ENCODE data around the gene BOD1L1.

Gene BOD1L1

DNA sequence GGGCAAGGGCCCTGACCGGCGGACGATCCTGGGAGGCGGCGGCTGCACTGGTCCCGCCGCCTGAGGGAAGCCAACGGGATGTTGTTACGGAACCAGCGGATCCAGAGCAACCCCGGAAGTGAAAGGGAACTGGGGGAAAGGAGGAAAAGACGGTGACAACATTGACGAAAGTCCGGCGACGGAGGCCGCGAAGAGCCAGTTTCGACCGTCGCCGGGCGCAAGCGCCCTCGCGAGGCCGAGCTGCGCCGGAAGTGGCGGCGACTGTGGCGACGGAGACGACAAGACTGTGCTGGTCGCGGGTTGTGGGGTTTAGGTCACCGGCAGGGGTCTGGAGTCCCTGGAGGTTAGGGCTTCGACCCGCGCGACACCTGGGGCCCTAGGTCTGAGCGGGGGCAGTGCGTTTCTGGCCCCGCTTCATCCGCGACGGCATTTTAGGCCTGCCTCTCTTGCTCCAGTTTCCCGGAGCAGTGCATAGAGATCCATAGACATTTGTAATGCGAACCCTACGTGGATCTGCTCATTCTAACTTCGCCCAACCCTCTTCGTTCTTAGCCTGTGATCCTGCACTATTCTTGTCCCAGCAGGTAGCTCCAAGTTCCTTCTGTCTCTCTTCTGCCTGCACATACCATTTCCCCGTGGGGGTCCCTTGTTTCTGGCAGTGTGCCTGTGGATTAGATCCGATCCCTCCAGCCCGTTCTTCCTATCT is at the start of gene BOD1L1:
Gene BOD1L1 (minus strand): TSS at position 120 of the 706 bp plus-strand sequence. CDS start 138 bp downstream, outside the sequence.
- peak; percentile 95 for DNase-seq

DNA sequence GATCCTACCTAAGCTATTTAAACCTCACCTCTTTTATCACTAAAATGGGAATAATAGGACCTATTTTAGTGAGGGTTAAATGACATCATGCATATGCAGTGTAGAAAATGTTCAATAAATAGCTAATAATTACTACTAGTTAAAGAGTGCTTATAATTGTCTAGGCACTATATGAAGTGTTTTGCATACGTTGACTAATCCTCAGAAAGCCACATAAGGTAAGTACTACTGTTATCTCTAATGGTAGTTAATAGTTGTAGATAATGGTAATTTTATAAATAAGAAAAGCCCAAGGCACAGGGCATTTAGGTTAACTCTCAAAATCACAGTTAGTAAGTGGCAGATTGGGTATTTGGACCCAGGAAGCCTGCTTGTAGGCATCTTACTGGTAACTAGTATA is 47.4 kb upstream of the BOD1L1 start:
- DNase-seq, result no peak

DNA sequence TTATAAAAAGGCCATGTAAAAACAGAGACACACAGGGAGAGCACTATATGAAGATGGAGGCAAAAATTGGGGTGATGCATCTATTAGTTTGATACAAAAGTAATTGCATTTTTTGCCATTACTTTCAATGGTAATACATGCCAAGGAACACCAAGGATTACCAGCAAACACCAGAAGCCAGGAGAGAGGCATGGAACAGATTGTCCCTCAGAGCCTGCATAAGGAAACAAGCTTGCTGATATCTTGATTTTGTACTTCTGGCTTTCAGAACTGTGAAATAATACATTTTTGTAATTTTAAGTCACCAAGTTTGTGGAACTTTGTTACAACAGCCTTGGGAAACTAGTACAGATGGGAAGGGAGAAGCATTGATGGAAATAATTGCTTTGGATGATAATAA is 45.6 kb upstream of the BOD1L1 start:
- DNase-seq, result no peak

DNA sequence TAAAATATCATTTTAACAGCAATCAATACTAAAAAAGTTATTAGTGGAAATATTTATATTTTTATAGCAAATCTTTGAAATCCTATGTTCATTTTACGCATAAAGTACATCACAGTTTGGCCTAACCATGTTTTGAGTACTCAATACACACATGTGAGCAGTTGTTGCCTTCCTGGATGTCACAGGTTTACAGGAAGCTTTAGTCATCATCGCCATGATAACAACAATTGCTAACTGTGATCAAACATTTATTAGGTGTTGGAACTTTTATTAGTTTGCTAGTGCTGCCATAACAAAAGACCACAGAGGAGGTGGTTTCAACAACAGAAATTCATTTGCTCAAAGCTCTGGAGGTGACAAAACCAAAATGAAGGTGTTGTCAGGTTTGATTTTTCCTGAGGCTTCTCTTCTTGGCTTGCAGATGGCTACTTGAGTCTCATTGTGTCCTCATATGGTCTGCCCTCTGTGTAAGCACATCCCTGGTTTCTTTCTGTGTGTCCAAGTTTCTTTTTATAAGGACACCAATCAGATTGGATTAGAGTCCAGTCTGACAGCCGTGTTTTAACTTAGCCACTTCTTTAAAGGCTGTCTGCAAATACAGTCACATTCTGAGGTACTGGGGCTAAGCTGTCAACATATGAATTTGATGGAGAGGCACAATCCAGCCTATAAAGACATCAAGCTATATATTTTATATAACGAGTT is 43.1 kb upstream of the BOD1L1 start:
- no peak for DNase-seq

DNA sequence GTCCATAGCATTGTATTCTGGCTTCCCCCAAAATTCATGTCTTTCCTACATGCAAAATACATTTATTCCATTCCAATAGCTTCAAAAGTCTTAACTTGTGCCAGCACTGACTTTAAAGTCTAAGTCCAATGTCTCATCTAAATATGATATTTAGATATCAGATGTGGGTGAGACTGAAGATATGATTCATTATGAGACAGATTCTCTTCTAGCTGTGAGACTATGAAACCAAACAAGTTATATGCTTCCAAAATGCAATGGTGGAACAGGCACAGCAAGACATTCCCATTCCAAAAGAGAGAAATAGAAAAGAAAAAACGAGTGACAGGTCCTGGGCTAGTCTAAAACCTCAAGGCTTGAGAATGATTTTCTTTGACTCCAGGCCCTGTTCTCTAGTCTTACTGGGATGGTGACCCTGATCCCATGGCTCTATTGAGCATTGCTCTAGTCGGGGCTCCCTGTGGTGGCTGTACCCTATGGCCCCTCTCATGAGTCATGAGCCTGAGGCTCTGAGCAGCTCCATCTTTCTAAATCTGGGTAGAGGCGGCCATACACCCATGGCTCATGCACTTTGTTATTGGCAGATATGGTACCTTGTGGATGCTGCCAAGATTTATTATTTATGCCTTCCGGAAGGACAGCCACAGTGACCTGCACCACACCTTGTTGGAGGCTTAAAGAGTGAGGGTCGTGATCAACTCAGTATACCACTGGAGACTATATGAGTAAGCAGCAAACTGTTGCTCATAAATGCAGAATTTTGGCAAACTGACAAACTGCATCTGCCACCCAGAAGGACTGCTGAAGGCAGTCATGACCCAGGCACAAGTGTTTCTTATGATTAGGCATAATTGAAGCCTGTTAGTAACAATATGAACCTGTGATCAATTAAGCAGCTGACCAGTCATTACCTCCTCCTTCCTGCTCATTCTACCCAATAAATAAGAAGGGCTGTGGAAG is 38.5 kb upstream of the BOD1L1 start:
- DNase-seq, result no peak

DNA sequence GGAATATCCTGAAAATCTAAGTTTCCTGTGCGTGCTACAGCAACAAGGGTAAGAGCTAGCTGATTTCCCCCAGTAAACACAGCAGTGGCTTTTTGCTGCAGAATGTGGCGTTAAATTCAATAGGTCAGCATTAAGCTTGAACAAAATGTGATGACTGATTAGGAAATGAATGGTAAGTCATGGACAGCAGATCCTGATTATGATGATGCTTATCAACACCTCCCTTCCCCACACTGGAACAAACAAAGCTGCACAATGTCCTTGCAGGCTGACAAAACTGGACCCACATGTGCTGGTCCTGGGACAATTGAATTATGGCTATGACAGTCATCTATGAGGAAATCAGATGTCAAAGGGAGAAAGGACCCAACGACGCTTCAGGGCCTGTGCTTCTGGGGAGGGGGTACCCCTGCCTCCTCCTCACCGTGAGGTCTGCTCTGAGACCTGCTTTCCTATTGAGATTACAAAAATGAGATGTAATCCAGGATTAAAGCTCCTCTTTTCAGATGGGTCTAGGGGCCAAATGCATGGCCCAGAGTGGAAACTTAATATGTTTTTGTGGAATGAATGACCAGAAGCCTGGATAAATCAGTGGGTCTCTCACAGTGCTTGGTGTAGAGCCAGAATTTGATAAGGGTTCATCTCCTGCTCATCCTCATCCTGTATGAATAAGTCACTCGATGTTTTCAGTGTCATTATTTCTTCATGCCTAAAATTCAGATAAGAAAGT is 32.0 kb upstream of the BOD1L1 start:
- no peak for DNase-seq

DNA sequence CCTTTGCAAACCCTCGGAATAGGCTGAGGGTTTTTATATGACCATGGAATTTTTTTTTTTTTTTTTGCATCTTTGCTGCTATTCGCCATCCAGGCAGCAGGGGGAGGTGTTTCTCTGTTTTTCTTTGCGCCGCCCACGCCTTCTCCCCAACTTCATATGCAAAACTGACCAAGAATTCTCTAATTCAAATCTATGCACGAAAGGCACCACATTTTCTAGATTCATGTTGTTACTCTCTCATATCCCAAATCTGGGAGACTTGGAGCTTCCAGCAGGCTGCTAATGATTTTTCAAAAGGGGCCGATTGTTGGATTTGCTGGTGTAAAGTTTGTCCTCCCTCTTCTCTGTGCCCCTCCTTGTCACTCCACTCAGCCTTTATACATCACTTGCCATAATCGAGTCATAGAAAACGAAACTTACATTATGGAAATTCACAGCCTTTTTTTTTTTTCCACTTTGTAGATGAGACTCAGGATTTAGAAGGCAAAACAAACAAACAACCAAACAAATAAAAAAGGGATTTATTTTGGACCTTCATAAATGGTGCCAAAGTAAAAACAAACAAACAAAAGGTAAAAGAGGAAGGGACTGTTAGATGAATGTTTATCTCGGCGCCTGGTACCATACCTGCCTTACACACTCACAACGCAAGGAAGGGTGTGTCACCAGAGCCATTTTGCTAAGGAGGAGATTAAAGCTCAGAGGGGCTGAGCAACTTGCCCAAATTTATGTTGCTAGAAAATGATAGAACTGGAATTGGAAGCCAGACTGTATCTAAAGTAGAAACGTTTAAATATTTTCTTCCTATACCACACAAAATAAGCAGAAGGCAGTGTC is 29.3 kb upstream of the BOD1L1 start:
- peak; percentile 91 for DNase-seq

DNA sequence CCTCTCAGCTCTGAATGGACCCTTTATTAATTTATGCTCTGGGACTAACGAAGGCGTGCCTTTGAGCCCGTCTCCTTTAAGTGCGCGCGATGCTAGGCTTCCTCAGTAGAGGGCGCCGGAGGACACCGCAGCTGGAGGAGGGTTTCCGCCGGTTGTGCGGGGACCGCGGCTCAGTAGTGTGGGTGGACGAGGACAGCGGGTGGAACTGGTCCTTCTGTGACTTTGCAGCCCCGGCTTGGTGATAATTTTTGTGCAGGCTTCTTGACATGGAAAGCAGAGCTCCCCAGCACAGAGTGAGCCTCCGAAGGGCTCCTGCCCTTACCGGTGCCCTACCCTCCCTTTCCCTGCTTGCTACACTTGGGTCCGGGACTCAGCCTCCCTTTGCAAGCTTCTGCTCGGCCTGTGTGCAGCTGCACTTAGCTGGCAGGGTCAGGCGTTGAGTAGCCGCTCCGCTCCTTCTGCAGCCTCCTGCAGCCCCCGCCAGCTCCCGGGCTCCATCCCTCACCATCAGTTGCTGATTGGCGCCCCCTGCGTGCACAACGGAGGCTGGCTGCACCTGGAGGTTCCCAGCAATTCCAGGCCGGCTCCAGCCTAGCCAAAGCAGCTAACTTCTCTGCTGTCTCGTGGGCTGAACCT is 26.8 kb upstream of the BOD1L1 start:
- peak; percentile 96 for DNase-seq

DNA sequence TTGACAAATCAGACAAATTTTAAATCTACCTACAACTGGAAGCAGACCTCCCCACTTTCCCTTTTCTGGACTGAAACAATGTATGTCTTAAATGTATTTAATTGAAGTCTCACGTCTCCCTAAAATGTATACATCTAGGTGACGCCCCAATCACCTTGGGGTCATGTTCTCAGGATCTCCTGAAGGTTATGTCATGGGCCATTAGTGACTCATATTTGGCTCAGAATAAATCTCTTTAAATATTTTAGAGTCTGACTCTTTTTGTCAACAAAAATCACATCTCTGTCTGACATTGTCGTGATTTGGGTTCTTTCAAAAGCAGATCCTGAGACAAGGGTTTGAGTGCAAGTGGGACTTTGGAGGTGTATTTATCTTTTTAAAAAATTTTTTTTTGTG is 26.2 kb upstream of the BOD1L1 start:
- DNase-seq, result no peak

DNA sequence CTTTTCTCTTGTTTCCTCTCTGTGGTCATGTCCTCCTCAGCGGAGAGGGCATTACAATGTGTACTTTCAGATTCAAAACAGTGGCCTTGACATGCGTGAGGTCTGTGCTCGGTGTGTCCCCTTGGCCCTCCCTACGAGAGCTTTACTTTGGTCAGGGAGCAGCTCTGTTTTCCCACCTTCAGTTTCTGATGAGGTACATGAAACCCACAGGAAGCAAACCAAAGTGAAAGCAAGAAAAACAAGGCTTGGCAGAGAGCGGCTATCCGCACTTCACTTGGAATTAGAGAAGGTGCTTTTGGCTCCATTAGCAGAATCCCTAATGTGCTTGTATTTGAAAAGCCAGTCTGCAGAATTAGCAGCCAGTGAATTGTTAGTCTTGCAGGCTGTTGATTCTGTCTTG is 19.5 kb upstream of the BOD1L1 start:
- DNase-seq, result no peak

DNA sequence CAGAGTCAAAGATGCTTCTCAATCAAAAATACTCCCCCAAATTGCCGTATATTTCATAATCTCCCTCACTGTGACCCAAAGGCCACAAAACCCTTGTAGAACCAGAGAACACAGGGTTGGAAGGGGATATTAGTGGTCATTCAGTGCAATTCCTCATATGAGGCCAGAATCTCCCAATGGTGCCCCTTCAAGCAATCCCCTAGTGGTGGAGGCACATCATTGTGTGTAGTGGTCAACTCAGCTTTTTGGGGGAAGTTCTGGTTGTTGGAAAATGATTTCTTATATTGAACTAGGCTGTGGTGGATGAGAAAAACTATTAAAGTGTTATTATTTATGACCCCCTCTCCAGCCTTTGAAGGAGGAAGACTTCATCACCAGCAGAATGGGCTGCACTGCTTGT is 17.6 kb upstream of the BOD1L1 start:
- no peak for DNase-seq

DNA sequence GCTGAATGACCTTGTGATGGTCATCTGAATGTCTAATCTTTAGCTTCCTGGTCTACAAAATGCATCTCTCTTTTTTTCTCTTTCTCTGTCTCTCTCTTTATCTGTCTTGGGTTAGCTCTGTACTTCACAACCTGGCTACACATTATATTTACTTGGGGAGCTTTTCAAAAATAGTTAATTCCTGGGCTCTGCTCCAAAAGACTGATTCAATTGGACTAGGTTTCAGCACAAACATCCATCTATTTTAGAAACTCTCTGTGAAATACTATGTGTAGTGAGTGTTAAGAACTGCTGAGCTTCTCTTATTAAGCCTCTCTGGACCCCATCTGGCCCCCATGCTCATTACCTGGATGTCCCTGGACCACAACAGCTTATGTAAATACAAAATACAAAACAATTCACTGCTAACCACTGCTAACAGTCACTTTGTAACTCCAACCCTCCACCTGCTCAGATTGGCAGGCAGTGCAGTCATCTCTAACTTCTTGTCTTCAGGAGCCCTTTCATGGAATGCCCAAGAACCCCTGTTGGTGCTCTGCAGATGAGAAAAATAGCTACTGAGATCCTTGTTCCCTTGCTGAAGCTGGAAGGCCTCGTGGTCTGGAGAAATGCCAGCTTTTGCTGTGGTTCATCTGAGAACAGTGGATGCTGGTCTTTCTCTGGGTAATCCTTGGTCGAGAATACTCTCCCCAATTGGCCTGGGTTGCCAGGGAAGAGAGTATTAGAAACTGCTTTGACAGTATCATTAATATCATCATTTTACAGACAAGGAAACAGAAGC is 14.8 kb upstream of the BOD1L1 start:
- peak; percentile 51 for DNase-seq

DNA sequence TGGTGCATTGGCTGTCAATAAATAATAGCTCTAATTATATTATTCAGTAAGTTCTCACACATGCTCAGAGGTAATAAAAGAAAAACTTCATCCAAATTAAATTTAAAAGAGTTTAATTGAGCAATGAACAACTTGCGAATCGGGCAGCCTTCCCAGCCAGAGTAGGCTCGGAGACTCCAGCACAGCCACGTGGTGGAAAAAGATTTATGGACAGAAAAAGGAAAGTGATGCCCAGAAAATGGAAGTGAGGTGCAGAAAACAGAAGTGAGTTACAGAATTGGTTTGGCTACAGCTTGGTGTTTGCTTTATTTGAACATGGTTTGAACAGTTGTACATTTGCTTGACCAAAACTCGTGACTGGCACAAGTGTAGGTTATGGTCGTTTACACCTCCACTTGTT is 13.6 kb upstream of the BOD1L1 start:
- no peak for DNase-seq

DNA sequence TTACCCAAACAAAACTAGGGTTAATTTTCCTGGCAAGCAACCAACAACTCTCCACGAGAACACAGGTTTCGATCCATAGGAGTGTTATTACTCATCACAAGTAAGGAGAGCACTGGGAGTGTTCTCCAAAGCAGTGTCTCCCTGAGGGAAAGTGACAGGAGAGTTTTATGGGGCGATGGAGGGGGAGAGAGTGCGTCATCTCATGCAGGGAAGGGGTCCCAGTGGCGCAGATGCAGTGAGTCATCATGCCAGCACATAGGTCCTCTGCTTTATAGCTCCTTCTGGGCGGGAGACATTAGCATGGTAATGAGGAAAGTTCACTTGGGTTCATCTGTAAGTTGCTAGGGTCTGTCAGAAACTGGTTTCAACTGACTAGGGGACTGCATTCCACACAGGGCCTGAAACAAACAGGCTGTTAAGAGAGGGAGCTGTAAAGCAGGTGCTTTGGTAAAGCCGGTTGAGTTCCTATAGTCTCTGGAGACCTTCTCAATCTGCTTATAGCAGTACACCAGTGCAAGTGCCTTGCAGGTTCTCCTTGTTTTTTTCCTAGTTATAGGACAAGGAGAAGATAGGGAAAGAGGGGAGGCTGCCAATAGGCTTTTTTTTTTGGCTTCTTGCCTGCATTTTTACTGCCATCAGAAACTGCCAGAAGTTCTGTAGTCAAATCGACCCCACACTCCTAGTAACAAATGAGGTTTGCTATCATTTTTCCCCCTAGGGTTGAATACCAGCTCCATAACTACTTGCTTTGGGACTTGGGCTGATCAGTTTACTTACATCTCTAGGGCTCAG is 12.8 kb upstream of the BOD1L1 start:
- DNase-seq, result peak; percentile 22

DNA sequence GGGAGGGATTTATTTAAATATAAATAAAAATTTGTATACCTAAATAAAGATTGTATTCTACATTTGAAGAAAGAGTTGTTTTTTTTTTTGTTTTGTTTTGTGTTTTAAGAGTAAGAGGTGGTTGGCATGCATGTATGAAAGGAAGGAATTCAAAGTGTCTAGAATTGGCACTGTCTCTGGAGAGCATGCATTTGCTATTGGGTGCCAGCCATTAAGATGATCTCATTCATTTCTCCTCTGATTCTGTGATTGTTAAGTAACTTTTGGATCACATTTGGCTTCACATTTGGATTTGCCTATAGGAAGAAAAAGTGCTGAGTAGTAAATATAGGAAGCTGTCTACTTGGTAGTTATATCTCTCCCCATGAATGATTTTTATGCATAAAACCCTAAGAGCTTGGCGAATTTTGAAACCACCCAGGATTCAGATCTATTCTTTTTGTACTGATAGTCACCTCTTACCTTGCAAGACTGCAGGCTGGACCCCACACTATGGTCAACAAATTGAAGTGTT is 7.8 kb upstream of the BOD1L1 start:
- no peak for DNase-seq

DNA sequence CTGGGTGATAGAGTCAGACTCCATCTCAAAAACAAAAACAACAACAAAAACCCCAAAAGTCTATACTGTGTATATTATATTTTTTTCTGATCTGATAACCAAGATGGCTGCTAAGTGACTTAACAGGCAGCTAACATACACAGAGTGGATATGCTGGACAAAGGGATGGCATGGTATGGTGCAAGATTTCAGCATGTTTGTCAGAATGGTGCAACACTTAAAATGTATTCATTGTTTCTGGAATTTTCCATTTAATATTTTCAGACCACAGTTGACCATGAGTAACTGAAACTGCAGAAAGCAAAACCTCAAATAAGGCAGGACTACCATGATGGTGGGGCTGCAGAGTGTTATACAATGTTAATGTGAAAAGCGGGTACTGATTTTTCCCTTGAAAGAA is 6.1 kb upstream of the BOD1L1 start:
- DNase-seq, result no peak

DNA sequence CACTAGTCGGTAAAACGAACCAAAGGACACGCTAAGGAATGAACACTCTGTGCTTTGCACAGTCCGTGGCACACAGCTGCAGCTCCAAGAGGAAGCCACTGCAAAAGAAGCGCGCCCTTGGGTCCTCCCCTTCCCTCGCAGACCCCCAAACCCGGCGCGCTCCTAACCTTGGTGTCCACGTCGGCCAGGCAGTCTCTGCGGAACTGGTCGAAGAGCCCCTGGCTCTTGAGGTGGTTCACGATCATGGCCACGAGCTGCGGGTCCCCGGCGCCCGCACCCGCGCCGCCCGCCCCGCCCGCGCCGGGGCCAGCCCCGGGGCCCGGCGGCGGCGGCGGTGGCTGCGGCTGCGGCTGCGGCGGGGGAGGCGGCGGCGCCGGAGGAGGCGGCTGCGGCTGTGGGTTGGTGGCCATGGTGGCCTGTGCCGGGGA is 333 bp downstream of the BOD1L1 start:
- DNase-seq, result peak; percentile 61

DNA sequence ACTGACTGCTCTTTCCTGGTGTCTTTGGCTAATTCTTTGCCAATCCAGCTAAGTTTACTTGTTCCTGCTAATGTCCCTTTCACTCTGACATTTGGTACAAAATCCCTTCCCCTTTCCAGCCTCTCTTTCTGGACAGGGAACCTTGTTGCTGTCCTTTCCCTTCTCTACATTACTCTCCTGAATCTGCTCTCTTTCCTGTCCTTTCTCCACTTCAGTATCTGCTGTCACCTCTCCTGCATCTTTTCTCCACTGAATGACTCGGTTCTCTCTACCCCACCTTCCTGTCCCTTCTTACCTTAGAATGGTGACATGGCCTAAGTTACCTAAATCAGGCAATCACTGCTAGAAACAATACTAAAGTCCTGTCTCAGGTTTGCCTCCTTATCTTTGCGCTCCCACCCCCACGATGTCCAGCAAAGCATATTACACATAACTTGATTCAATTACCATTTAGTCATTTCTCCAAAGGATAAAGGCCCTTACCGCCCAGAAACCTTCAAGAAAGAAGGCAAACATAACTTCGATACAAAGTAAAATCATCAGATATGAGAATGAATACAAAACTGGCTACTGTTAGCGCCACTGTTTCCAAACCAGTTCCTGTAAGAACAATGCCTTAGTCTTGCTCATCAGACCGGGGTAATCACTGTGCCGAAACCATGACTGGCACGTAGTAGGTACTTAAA is 890 bp downstream of the BOD1L1 start:
- no peak for DNase-seq

Data from eye (tissue), 1 donor.